Measurements from ENCODE around the gene RBM48.

The RBM48 gene

GRCh38 chr7:92586841-92587240 is 58.2 kb downstream of the RBM48 start:
- no peak for DNase-seq (ENCODE audit: insufficient read length)
- no peak for FAIRE-seq
- TF ChIP-seq TAF1 (IDR thresholded peaks at IDR 0.05; ENCODE audit: borderline replicate concordance, low read depth, low read length) (no peak), POLR2A (IDR thresholded peaks at IDR 0.05; ENCODE audit: low read depth, low read length) (no peak), POLR2AphosphoS5 (IDR thresholded peaks at IDR 0.05; ENCODE audit: low read depth, low read length) (no peak)
